22Rv1 (cell line): Measurements from ENCODE around the gene GSG1L.
"Not testable (repeated sequence)": the region's sequence is repeated elsewhere in the genome, so short reads cannot be mapped to it uniquely, and the experiment has no call there.

Experiments
- CTCF ChIP-seq: fragments of 450-650 bp; IDR thresholded peaks from 2 replicates; pipeline ENCODE4 v1.5.1; 2017; ENCODE audit warnings: mild to moderate bottlenecking
- ZFX ChIP-seq: fragments of 450-650 bp; IDR thresholded peaks from 2 replicates; pipeline ENCODE4 v1.6.1; 2017; ENCODE audit warnings: antibody characterized with exemption, borderline replicate concordance

GRCh38 chr16:27872627-27873026 is 190.9 kb downstream of the GSG1L start:
- not testable (repeated sequence) for TF ChIP-seq CTCF, ZFX
